ENCODE data around the gene JCAD. TPM values are rescaled to one million over a fixed set of nuclear protein-coding genes. Genes with fewer than 3 reads are reported as not detected.

The JCAD gene
- total and polyA plus RNA-seq, 2 of the 8 experiments (the other 6 are each of a cell fraction or from before 2014, with no cell fraction given): 0.56 to 5.2 TPM

GRCh38 chr10:30018496-30018895 lies 40.9 kb downstream of the JCAD start:
- H3K4me3 ChIP-seq (ENCODE audit: extremely low read depth in 1 of 4, insufficient read depth in 2 of 4, low read depth in 3 of 4, low read length in 4 of 4): no peak overlapping the region
- H3K23me2 ChIP-seq (ENCODE audit: low read depth, low read length): no peaks in the 10 kb centered on the region
- no peak overlapping the region for H3K4ac ChIP-seq (replicated peaks; ENCODE audit: insufficient read length, low read depth, low read length)
- no peaks in the 10 kb centered on the region for H3K79me1 ChIP-seq (ENCODE audit: low read depth, low read length)
- H2AK5ac ChIP-seq (ENCODE audit: low read depth, low read length): no peak overlapping the region
- no peak overlapping the region for H3K14ac ChIP-seq (ENCODE audit: insufficient read length)
- FAIRE-seq: no peak
- no peak overlapping the region for H2BK5ac ChIP-seq (ENCODE audit: low read depth, low read length)
- no peaks in the 10 kb centered on the region for H3K36me3 ChIP-seq (ENCODE audit: control insufficient read depth in 2 of 4, insufficient read depth in 4 of 4, low read length in 3 of 4)
- ChIA-PET CTCF (ENCODE audit: partially characterized antibody) (interaction anchor here (1.0 to 1.9 kb wide), 2 partner anchors 8 to 17 kb away, joined by 4 to 6 read pairs; no protein-coding TSS in a partner anchor), POLR2A (ENCODE audit: partially characterized antibody) (no interaction called here)
- H3K18ac ChIP-seq (ENCODE audit: extremely low read depth, low read length): no peak overlapping the region
- H3K4me1 ChIP-seq (replicated peaks in 1 of 4; ENCODE audit: control insufficient read depth in 3 of 4, insufficient read depth in 4 of 4, low read length in 3 of 4): no peaks in the 10 kb centered on the region; a peak in 1 of 7 replicates
- H3K23ac ChIP-seq (ENCODE audit: insufficient read length): no peak overlapping the region
- TF ChIP-seq NRF1 (IDR thresholded peaks at IDR 0.05; ENCODE audit: low read depth, low read length) (no peak), NANOG (IDR thresholded peaks at IDR 0.05; ENCODE audit: insufficient read depth, low read depth, low read length, poor library complexity, severe bottlenecking) (no peak), ASH2L (IDR thresholded peaks at IDR 0.05; ENCODE audit: low read length) (no peak), SIRT6 (IDR thresholded peaks at IDR 0.05; ENCODE audit: low read length) (no peak)
- no peak overlapping the region for H4K8ac ChIP-seq (ENCODE audit: extremely low read depth, insufficient read depth, low read length)
- H2AFZ ChIP-seq (ENCODE audit: low read length): no peak overlapping the region
- no peak overlapping the region for H4K91ac ChIP-seq (replicated peaks; ENCODE audit: insufficient read length, low read length)
- no peaks in the 10 kb centered on the region for H3K79me2 ChIP-seq (ENCODE audit: control insufficient read depth in 1 of 2, insufficient read depth in 2 of 2, low read length in 2 of 2)
- H3K56ac ChIP-seq (replicated peaks; ENCODE audit: insufficient read length, low read depth, low read length): no peak overlapping the region
- H3K27ac ChIP-seq (ENCODE audit: low read depth, low read length): no peak overlapping the region
- H4K5ac ChIP-seq (ENCODE audit: insufficient read length, low read depth, low read length): no peak overlapping the region
- no peak overlapping the region for H2BK12ac ChIP-seq (ENCODE audit: low read depth, low read length)
- H3K9me3 ChIP-seq (ENCODE audit: insufficient read depth in 2 of 2, low read depth in 1 of 2, low read length in 1 of 2): no peaks in the 10 kb centered on the region
- no peak overlapping the region for H2BK120ac ChIP-seq (replicated peaks; ENCODE audit: low read depth, low read length)
- WGBS, 2 experiments (ENCODE audit: extremely low coverage in 1 of 2, insufficient coverage in 1 of 2, insufficient read length in 1 of 2, insufficient replicate concordance in 2 of 2, low coverage in 1 of 2, low lambda C conversion rate in 2 of 2, missing lambda C conversion rate in 1 of 2): 76% methylated on average over 6 of the region's 6 CpGs; no CpG with 5 or more reads in 1 of the 2 experiments
- no peak overlapping the region for H3K4me2 ChIP-seq (ENCODE audit: insufficient read depth in 1 of 2, low read depth in 2 of 2, low read length in 2 of 2)
- H4K20me1 ChIP-seq (replicated peaks in 1 of 2; ENCODE audit: control insufficient read depth in 1 of 2, insufficient read depth in 2 of 2, low read length in 2 of 2): no peaks in the 10 kb centered on the region
- no peak overlapping the region for H3K9ac ChIP-seq (replicated peaks in 1 of 4; ENCODE audit: extremely low read depth in 1 of 4, low read depth in 3 of 4, low read length in 3 of 4)
- H2BK15ac ChIP-seq (ENCODE audit: low read length): no peak overlapping the region
- no peak for DNase-seq (ENCODE audit: low read depth in 1 of 2, low spot score in 2 of 2)
- H3K27me3 ChIP-seq (replicated peaks in 1 of 4; ENCODE audit: control insufficient read depth in 3 of 4, extremely low read depth in 1 of 4, insufficient read depth in 3 of 4, low read length in 3 of 4): no peaks in the 10 kb centered on the region
- no peak overlapping the region for H2BK20ac ChIP-seq (ENCODE audit: low read length)
